GM19025 (cell line): ENCODE results near the gene PDZD2.

ENCODE experiments used
- ATAC-seq: cut with Tn5 transposase; IDR thresholded peaks from one replicate; pipeline ENCODE4 v1.9.1; 2021; ENCODE audit warnings: mild to moderate bottlenecking, low read depth, moderate library complexity; ENCODE audit not compliant: unreplicated experiment

Gene PDZD2

GRCh38 chr5:31900296-31900865, 261.4 kb downstream of the PDZD2 start:
- ATAC-seq, result no peak

- no peak for ATAC-seq
These were observed 263.0 kb downstream of the PDZD2 start for GRCh38 chr5:31901807-31902530.

GRCh38 chr5:31908396-31908795, 269.5 kb downstream of the PDZD2 start:
- no peak for ATAC-seq

- ATAC-seq, result no peak
These were observed 270.1 kb downstream of the PDZD2 start for GRCh38 chr5:31909073-31909472.

GRCh38 chr5:31911291-31912265, 272.6 kb downstream of the PDZD2 start:
- ATAC-seq, result no peak

GRCh38 chr5:31913808-31914207, 274.9 kb downstream of the PDZD2 start:
- ATAC-seq, result no peak

GRCh38 chr5:31916327-31916726, 277.4 kb downstream of the PDZD2 start:
- no peak for ATAC-seq

GRCh38 chr5:31918739-31919138, 279.8 kb downstream of the PDZD2 start:
- no peak for ATAC-seq

- ATAC-seq, result no peak
These were observed 282.9 kb downstream of the PDZD2 start for GRCh38 chr5:31921852-31922305.

- ATAC-seq, result no peak
These were observed 285.1 kb downstream of the PDZD2 start for GRCh38 chr5:31924005-31924404.

GRCh38 chr5:31931874-31932273, 292.9 kb downstream of the PDZD2 start:
- ATAC-seq, result no peak

GRCh38 chr5:31934156-31934555, 295.2 kb downstream of the PDZD2 start:
- no peak for ATAC-seq

- no peak for ATAC-seq
These were observed 296.8 kb downstream of the PDZD2 start for GRCh38 chr5:31935496-31936369.

GRCh38 chr5:31936683-31937082, 297.8 kb downstream of the PDZD2 start:
- ATAC-seq, result no peak

- no peak for ATAC-seq
These were observed 298.3 kb downstream of the PDZD2 start for GRCh38 chr5:31937226-31937625.

GRCh38 chr5:31937703-31938102, 298.8 kb downstream of the PDZD2 start:
- no peak for ATAC-seq

GRCh38 chr5:31939151-31939550, 300.2 kb downstream of the PDZD2 start:
- no peak for ATAC-seq

- ATAC-seq, result no peak
These were observed 302.3 kb downstream of the PDZD2 start for GRCh38 chr5:31941151-31941755.

GRCh38 chr5:31942546-31942945, 303.6 kb downstream of the PDZD2 start:
- ATAC-seq, result no peak
